Measurements from ENCODE around the gene RGL3. TPM values are rescaled to one million over a fixed set of nuclear protein-coding genes. Genes with fewer than 3 reads are reported as not detected.

Gene RGL3
- total and polyA plus RNA-seq, 9 of the 15 experiments (the other 6 are each of a cell fraction or from before 2014, with no cell fraction given), result 0.12 to 0.61 (median 0.32) TPM; not detected in 4

GRCh38 chr19:11414544-11414943 lies 4.6 kb downstream of the RGL3 start:
- Histone ChIP-seq H3K9me3 (replicated peaks; ENCODE audit: control insufficient read depth, insufficient read depth, low read depth, low read length) (no peaks in the 10 kb centered on the region), H3K9ac (ENCODE audit: insufficient read depth in 1 of 2, low read depth in 2 of 2, low read length in 2 of 2) (no peak overlapping the region), H3K9me1 (ENCODE audit: control insufficient read depth, insufficient read depth, low read length) (no peaks in the 10 kb centered on the region), H3K4me1 (replicated peaks in 1 of 2; ENCODE audit: control insufficient read depth in 2 of 2, insufficient read depth in 2 of 2, low read length in 2 of 2) (peaks cover 0 to 14% of the 10 kb centered on the region in 2 experiments; a peak in 2 of 5 replicates), H3K27me3 (ENCODE audit: control insufficient read depth in 2 of 2, insufficient read depth in 2 of 2, low read length in 2 of 2) (peaks cover 2 to 9% of the 10 kb centered on the region in 2 experiments; a peak in 3 of 5 replicates), H3K4me3 (no peak overlapping the region), H2AFZ (ENCODE audit: low read depth, low read length) (no peak overlapping the region), H3K27ac (ENCODE audit: extremely low read depth, low read depth, low read length) (no peak overlapping the region), H3K79me2 (ENCODE audit: control insufficient read depth, insufficient read depth, low read length) (no peaks in the 10 kb centered on the region), H3K4me2 (ENCODE audit: insufficient read depth, low read length) (no peak overlapping the region), H4K20me1 (replicated peaks; ENCODE audit: control insufficient read depth, insufficient read depth, low read length) (no peaks in the 10 kb centered on the region), H3K36me3 (ENCODE audit: control insufficient read depth, insufficient read depth, low read length) (no peaks in the 10 kb centered on the region)
- no TSS peak for BruUV-seq (replicated peaks)
- in situ Hi-C loops (cut with MboI), result no loop called here
- ATAC-seq (no peak), FAIRE-seq (no peak), DNase-seq (ENCODE audit: extremely low read depth in 1 of 4, low spot score in 3 of 4) (peak in 1 of 4 experiments; percentile 4)
- WGBS (ENCODE audit: insufficient coverage, low coverage, missing lambda C conversion rate), result 32% methylated on average over 2 of the region's 2 CpGs
- POLR2A ChIA-PET, result interaction anchor here (0.6 kb wide), 2 partner anchors 49 to 1379 kb away, joined by 3 to 4 read pairs; no protein-coding TSS in a partner anchor
- intact Hi-C loops (cut with micrococcal nuclease), result no loop called here
- CTCF ChIA-PET (ENCODE audit: low intra/inter-chr PET ratio), result no interaction called here
- no peak for TF ChIP-seq TAF1 (IDR thresholded peaks at IDR 0.05; ENCODE audit: control insufficient read depth, extremely low read depth, insufficient read depth, low read length, severe bottlenecking)
- TF ChIP-seq ZNF586 (CRISPR knock-in tag; conservative IDR thresholded peaks at IDR 0.05), result no peak
- no peak for TF ChIP-seq THAP7 (CRISPR knock-in tag; IDR thresholded peaks at IDR 0.05)
- no peak for TF ChIP-seq ZNF324 (CRISPR knock-in tag; IDR thresholded peaks at IDR 0.05)
- no peak for TF ChIP-seq ZNF511 (CRISPR knock-in tag; IDR thresholded peaks at IDR 0.05)
- no peak for TF ChIP-seq SPI1 (IDR thresholded peaks at IDR 0.05; ENCODE audit: borderline replicate concordance, low read depth, low read length)
- no peak for TF ChIP-seq RB1 (IDR thresholded peaks at IDR 0.05; ENCODE audit: low read depth)
- TF ChIP-seq EWSR1 (IDR thresholded peaks at IDR 0.05; ENCODE audit: borderline replicate concordance, low read depth, partially characterized antibody), result no peak
- TF ChIP-seq SFPQ (IDR thresholded peaks at IDR 0.05; ENCODE audit: low read depth, low read length), result no peak
